ENCODE data around the gene RASAL2. TPM values are rescaled to one million over a fixed set of nuclear protein-coding genes. Genes with fewer than 3 reads are reported as not detected.
"Not testable (repeated sequence)": the region's sequence is repeated elsewhere in the genome, so short reads cannot be mapped to it uniquely, and the experiment has no call there.

The RASAL2 gene
- total RNA-seq, 1 donor from 2014 or later = 29.0 TPM

DNA sequence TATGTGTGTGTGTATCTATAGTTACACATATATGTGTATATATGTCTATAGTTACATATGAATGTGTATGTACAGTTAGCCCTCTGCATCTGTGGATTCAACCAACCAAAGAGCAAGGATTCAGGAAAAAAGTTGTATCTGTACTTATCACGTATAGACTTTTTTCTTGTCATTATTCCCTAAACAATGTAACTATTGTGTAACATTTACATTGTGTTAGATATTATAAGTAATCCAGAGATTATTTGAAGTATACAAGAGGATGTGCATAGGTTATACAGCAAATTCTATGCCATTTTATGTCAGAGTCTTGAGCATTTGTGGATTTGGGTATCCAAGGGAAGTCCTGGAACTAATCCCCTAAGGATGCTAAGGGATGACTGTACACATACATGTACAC, 71.3 kb downstream of the RASAL2 start:
- DNase-seq = no peak

DNA sequence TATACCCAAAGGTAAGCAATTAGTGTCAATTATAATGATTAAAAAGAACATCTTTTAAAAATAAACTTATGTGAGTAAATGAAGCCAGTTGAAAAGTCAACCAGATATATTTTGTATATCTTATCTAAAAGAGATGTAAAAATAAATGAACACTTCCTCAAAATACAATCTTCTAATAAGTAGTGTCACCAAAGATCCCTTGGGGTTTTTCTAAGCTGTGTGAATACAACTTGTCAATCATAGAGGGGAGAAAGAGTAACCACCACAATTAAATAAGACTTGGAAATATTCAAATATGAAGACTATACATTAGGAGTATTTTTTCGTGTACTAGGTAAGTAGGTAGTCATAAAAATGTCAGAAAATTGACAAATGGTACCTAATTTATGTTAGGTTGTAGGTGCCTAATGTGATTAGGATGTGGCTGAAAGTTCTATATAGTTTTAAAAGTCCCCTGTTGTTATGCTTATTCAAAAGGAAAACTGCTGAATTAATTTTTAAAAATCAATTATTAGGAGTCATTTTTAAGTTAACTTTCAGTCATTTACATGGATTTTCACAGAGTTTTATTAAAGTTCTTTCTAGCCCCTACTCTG, 72.6 kb downstream of the RASAL2 start:
- no peak for DNase-seq

GRCh38 chr1:178168536-178168935, 74.6 kb downstream of the RASAL2 start:
- DNase-seq = no peak

- no peak for DNase-seq
Measured at GRCh38 chr1:178169649-178170048, 75.7 kb downstream of the RASAL2 start.

DNA sequence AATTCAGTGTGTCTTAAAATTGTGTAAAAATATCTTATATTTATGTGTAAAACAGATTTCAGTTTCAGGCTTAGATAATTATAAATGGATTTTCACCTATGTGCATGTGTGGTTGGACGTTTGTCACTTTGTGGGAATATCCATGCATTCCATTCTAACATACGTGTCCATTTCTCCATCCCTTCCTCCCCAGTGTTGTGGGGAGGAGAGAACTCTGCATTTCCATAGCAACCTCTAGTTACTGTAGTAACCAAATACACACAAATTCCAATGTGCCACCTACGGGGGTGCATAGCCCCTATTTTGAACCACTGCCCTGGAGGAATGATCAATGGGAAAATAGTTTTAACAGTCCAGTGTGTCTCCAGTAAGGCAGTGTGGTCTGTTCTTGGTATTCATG, 79.0 kb downstream of the RASAL2 start:
- no peak for DNase-seq

GRCh38 chr1:178174539-178174938, 80.6 kb downstream of the RASAL2 start:
- no peak for DNase-seq

- DNase-seq = no peak
Measured at GRCh38 chr1:178180405-178180804, 86.5 kb downstream of the RASAL2 start.

- DNase-seq = no peak
Measured at GRCh38 chr1:178183796-178184195, 89.9 kb downstream of the RASAL2 start.

DNA sequence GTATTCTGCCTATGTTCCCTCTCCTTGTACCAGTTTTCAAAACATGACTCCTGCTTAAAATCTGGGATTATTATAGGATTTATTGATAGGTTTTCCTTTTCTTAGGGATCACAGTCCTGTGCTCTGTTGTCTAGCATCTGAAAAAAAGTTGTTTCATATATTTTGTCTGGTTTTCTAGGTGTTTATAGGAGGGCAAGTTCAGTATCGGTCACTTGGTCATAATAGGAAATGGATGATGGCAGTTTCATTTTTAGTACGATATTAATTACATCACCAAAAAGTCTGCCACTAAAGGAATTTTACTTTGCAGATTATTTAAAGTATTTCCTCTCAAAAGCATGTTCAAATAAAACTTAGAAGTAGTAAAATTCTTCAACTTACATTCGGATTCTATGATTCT, 94.4 kb downstream of the RASAL2 start:
- DNase-seq = no peak

GRCh38 chr1:178189814-178190213, 95.9 kb downstream of the RASAL2 start:
- peak; percentile 16 for DNase-seq

- no peak for DNase-seq
Measured at GRCh38 chr1:178190881-178191280, 97.0 kb downstream of the RASAL2 start.

- peak; percentile 13 for DNase-seq
Measured at GRCh38 chr1:178192686-178193085, 98.8 kb downstream of the RASAL2 start.

DNA sequence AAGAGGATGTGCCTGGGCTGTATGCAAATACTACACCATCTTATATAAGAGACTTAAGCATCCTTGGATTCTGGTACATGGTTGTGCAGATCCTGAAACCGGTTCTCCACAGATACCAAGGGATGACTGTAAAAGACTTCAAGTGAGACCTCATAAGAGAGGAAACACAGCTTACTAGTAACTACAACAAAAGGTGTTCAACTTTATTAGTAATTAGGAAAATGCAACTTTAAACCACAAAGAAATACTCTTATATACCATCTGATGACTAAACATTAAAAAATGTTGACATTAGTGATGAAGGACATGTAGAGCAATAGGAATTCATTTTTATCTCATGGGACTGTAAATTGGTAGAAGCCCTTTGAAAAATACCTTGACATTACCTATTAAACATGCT, 102.7 kb downstream of the RASAL2 start:
- DNase-seq = no peak

DNA sequence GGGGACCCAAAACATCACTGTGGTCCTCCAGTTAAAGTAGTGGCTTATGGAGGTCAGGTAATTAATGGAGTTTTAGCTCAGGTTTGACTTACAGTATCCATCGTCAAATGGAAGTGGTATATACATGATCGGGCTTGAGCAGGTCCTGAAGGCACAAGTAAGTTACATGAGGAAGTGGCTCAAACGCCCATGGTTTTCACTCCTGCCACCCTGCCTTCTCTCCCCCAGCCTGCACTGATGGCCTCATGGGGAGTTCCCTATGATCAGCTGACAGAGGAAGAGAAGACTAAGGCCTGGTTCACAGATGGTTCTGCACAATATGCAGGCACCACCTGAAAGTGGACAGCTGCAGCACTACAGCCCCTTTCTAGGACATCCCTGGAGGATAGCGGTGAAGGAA, 108.2 kb downstream of the RASAL2 start:
- not testable (repeated sequence) for DNase-seq

DNA sequence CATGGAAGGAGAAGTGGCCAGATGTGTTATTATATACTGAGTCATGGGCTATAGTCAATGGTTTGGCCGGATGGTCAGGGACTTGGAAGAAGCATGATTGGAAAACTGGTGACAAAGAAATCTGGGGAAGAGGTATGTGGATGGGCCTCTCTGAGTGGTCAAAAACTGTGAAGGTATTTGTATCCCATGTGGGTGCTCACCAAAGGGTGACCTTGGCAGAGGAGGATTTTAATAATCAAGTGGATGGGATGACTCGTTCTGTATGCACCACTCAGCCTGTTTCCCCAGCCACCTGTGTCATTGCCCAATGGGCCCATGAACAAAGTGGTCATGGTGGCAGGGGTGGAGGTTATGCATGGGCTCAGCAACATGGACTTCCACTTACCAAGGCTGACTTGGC, 108.6 kb downstream of the RASAL2 start:
- not testable (repeated sequence) for DNase-seq

GRCh38 chr1:178208269-178208856, 114.5 kb downstream of the RASAL2 start:
- DNase-seq = not testable (repeated sequence)

- no peak for DNase-seq
Measured at GRCh38 chr1:178209935-178210334, 116.0 kb downstream of the RASAL2 start.

GRCh38 chr1:178218550-178218949, 124.6 kb downstream of the RASAL2 start:
- no peak for DNase-seq

DNA sequence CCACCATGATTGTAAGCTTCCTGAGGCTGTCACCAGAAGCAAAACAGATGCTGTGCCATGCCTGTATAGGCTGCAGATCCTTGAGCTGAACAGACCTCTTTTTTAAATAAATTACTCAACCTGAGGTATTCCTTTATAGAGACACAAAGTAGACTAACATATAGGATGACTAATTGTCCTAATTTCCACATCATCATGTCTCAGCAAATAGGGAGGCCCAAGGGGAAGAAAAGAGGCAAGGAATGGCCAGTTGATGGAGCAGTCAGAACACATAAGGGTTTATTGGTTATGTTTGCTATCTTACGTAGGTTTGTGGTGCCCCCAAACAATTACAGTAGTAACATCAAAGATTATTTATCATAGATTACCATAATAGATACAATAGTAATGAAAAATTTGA, 126.2 kb downstream of the RASAL2 start:
- DNase-seq = no peak

DNA sequence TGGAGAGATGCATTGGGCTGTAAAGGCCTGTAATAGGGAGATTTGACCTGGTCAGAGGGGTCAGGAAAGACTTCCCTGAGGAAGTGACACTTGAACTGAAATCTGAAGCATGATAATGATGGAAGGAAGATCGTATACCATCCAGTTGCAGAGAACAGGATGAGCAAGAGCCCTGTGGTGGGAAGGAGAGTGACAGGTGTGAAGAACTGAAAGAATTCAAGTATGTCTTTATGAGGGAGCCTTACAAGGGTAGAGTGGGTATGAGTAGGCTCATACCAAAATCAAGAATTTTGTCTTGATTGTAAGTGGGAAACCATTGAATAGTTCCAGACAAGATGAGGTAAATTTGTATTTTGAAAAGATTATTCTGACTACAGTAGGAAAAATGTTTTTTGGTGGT, 129.4 kb downstream of the RASAL2 start:
- no peak for DNase-seq

GRCh38 chr1:178224358-178224757, 130.5 kb downstream of the RASAL2 start:
- DNase-seq = no peak

- DNase-seq = no peak
Measured at GRCh38 chr1:178230881-178231409, 137.0 kb downstream of the RASAL2 start.

GRCh38 chr1:178232108-178232507, 138.2 kb downstream of the RASAL2 start:
- DNase-seq = no peak

- no peak for DNase-seq
Measured at GRCh38 chr1:178232949-178233348, 139.0 kb downstream of the RASAL2 start.

Data from tongue (tissue), 2 donors.